Activated CD4-positive, alpha-beta T cell treated with anti-CD3 and anti-CD28 coated beads, Interleukin-2, amount 10 ng/mL, durations not matched to agents 7 days and 5 days (primary cell): Measurements from ENCODE around the gene PSME2. TPM values are rescaled to one million over a fixed set of nuclear protein-coding genes. Genes with fewer than 3 reads are reported as not detected.

Experiments used
- CTCF ChIA-PET: fragments of 350-600 bp; sonication (Branson Sonifier 250); formaldehyde crosslinking; loops from one replicate; lab custom pipeline; 2021; ENCODE audit warnings: antibody characterized with exemption; lab: Charles Lee
- POLR2A ChIA-PET: fragments of 350-600 bp; sonication (Branson Sonifier 250); formaldehyde crosslinking; loops from one replicate; lab custom pipeline; 2021; ENCODE audit warnings: antibody characterized with exemption; lab: Charles Lee
- DNase-seq: peaks from one replicate; pipeline ENCODE4 v3.0.0-alpha.2; 2020
- H3K27ac Mint-ChIP-seq: one replicate; pipeline ENCODE4 v1.8.0; 2021; ENCODE audit warnings: mild to moderate bottlenecking, moderate library complexity, mixed read lengths
- H3K27me3 Mint-ChIP-seq: one replicate; pipeline ENCODE4 v1.8.0; 2021; ENCODE audit warnings: mixed read lengths
- H3K36me3 Mint-ChIP-seq: one replicate; pipeline ENCODE4 v1.8.0; 2021; ENCODE audit warnings: low read depth, mixed read lengths
- H3K4me1 Mint-ChIP-seq: one replicate; pipeline ENCODE4 v1.8.0; 2021; ENCODE audit warnings: mixed read lengths
- H3K4me3 Mint-ChIP-seq: one replicate; pipeline ENCODE4 v1.8.0; 2021; ENCODE audit warnings: mild to moderate bottlenecking, moderate library complexity, mixed read lengths
- H3K9me3 Mint-ChIP-seq: one replicate; pipeline ENCODE4 v1.8.0; 2021; ENCODE audit warnings: mixed read lengths
- total RNA-seq, 2 experiments: library from RNA; stranded (reverse); gene quantifications; one replicate each; pipeline ENCODE4 v1.2.3, GENCODE V29; 2021

Gene PSME2
- total RNA-seq, 2 experiments from 2014 or later: 644 to 698 TPM

DNA sequence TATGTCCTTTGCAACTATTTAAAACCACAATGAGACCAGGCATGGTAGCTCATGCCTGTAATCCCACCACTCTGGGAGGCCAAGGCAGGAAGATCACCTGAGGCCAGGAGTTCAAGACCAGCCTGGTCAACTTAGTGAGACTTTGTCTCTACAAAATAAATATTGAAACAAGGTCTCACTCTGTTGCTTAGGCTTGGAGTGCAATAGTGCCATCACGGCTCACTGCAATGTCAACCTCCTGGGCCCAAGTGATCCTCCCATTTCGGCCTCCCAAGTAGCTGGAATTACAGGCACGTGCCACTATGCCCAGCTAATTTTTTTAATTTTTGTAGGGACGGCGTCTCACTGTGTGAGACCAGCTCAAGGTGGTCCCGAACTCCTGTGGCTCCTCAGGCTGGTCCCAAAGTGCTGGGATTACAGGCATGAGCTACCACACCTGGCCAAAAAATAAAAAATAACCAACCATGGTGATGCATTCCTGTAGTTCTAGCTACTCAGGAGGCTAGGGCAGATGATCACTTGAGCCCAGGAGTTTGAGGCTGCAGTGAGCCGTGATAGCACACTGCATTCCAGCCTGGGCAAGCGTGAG is 16.9 kb downstream of the PSME2 start:
- Mint-ChIP-seq H3K27me3 (no peaks in the 10 kb centered on the region), H3K4me3 (no peak overlapping the region), H3K9me3 (no peaks in the 10 kb centered on the region), H3K36me3 (peaks cover 2% of the 10 kb centered on the region), H3K4me1 (peaks cover 23% of the 10 kb centered on the region), H3K27ac (no peak overlapping the region)
- CTCF ChIA-PET: interaction anchor here (0.7 to 1.2 kb wide), 2 partner anchors 13 to 17 kb away, joined by 3 read pairs; partner anchors contain the start of gene PSME2
- POLR2A ChIA-PET: no interaction called here
- DNase-seq: no peak

DNA sequence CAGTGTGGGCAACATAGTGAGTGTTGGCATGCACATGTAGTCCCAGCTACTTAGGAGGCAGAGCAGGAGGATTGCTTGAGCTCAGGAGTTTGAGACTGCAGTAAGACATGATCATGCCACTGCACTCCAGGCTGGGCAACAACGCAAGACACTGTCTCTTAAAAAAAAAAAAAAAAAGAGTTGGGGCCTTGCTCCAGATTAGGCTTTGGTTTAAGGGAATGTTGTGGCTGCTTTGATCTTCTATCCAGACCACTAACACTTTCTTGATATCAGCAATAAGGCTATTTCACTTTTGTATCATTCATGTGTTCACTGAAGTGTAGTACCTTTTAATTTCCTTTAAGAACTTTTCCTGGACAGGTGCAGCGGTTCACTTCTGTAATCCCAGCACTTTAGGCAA is 18.7 kb downstream of the PSME2 start:
- POLR2A ChIA-PET: no interaction called here
- H3K27me3 Mint-ChIP-seq: no peaks in the 10 kb centered on the region
- DNase-seq: no peak
- H3K36me3 Mint-ChIP-seq: peaks cover 12% of the 10 kb centered on the region
- H3K4me1 Mint-ChIP-seq: peaks cover 18% of the 10 kb centered on the region
- CTCF ChIA-PET: interaction anchor here (0.8 to 1.6 kb wide), 3 partner anchors 10 to 12 kb away, joined by 3 to 5 read pairs (median 5); no protein-coding TSS in a partner anchor
- H3K9me3 Mint-ChIP-seq: no peaks in the 10 kb centered on the region
- no peak overlapping the region for H3K4me3 Mint-ChIP-seq
- H3K27ac Mint-ChIP-seq: no peak overlapping the region

GRCh38 chr14:24126939-24127338 is 19.5 kb downstream of the PSME2 start:
- ChIA-PET POLR2A (no interaction called here), CTCF (interaction anchor here (0.8 to 2.0 kb wide), 4 partner anchors 10 to 12 kb away, joined by 3 to 10 read pairs (median 5); partner anchors contain the start of genes DCAF11 and NRL)
- no peaks in the 10 kb centered on the region for H3K27me3 Mint-ChIP-seq
- H3K36me3 Mint-ChIP-seq: peaks cover 14% of the 10 kb centered on the region
- no peaks in the 10 kb centered on the region for H3K9me3 Mint-ChIP-seq
- peaks cover 11% of the 10 kb centered on the region for H3K4me1 Mint-ChIP-seq
- no peak for DNase-seq
- H3K27ac Mint-ChIP-seq: peak overlapping the region; percentile 3
- no peak overlapping the region for H3K4me3 Mint-ChIP-seq

GRCh38 chr14:24123424-24124417 is 22.7 kb downstream of the PSME2 start:
- ChIA-PET POLR2A (no interaction called here), CTCF (interaction anchor here (0.6 to 2.3 kb wide), 2 partner anchors 14 to 70 kb away, joined by 3 to 7 read pairs; no protein-coding TSS in a partner anchor)
- peaks cover 41% of the 10 kb centered on the region for H3K36me3 Mint-ChIP-seq
- no peaks in the 10 kb centered on the region for H3K9me3 Mint-ChIP-seq
- no peak overlapping the region for H3K27ac Mint-ChIP-seq
- no peak for DNase-seq
- peaks cover 9% of the 10 kb centered on the region for H3K4me1 Mint-ChIP-seq
- no peaks in the 10 kb centered on the region for H3K27me3 Mint-ChIP-seq
- no peak overlapping the region for H3K4me3 Mint-ChIP-seq

DNA sequence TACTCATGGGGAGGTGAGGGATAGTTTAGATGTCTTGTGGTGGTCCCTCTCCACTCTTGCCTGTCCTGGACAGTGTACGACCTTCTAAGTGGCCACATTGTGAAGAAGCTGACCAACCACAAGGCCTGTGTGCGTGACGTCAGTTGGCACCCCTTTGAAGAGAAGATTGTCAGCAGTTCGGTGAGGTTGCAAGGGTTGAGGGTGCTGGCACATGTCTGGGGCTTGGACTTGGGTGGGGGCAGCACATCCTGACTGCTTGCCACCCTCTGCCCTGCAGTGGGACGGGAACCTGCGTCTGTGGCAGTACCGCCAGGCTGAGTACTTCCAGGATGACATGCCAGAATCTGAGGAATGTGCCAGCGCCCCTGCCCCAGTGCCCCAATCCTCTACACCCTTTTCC is 23.5 kb downstream of the PSME2 start:
- H3K9me3 Mint-ChIP-seq: no peaks in the 10 kb centered on the region
- DNase-seq: no peak
- CTCF ChIA-PET: no interaction called here
- peaks cover 49% of the 10 kb centered on the region for H3K36me3 Mint-ChIP-seq
- no peak overlapping the region for H3K4me3 Mint-ChIP-seq
- H3K27me3 Mint-ChIP-seq: no peaks in the 10 kb centered on the region
- POLR2A ChIA-PET: interaction anchor here (0.6 kb wide), 1 partner anchor 19 kb away, joined by 3 read pairs; no protein-coding TSS in a partner anchor
- peaks cover 15% of the 10 kb centered on the region for H3K4me1 Mint-ChIP-seq
- no peak overlapping the region for H3K27ac Mint-ChIP-seq

- Mint-ChIP-seq H3K27me3 (no peaks in the 10 kb centered on the region), H3K9me3 (no peaks in the 10 kb centered on the region), H3K4me3 (no peak overlapping the region), H3K4me1 (peaks cover 18% of the 10 kb centered on the region), H3K36me3 (peaks cover 54% of the 10 kb centered on the region), H3K27ac (no peak overlapping the region)
- POLR2A ChIA-PET: interaction anchor here (0.6 kb wide), 1 partner anchor 18 kb away, joined by 3 read pairs; no protein-coding TSS in a partner anchor
- no peak for DNase-seq
- CTCF ChIA-PET: interaction anchor here (0.6 to 1.1 kb wide), 4 partner anchors 13 to 185 kb away, joined by 3 to 4 read pairs (median 4); partner anchors contain the start of gene PSME1
These were observed 24.0 kb downstream of the PSME2 start for GRCh38 chr14:24122416-24122815.

DNA sequence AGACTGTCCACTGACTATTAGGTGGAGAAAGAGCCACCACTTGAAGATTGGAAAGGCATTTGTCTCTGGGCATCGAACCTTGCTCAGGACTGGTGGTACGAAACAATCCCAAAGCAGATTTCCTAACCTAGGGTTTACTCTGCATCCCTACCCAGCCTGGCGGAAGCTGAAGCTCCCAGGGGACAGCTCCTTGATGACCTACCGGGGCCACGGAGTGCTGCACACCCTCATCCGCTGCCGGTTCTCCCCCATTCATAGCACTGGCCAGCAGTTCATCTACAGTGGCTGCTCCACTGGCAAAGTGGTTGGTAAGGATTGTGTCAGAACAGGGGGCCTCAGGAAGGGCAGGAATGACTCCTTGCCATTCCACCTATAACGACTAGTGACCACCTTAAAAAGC is 25.2 kb downstream of the PSME2 start:
- H3K36me3 Mint-ChIP-seq: peaks cover 63% of the 10 kb centered on the region
- DNase-seq: no peak
- H3K4me3 Mint-ChIP-seq: no peak overlapping the region
- H3K4me1 Mint-ChIP-seq: peaks cover 29% of the 10 kb centered on the region
- H3K9me3 Mint-ChIP-seq: no peaks in the 10 kb centered on the region
- ChIA-PET CTCF (interaction anchor here (1.2 kb wide), 1 partner anchor 12 kb away, joined by 4 read pairs; no protein-coding TSS in a partner anchor), POLR2A (no interaction called here)
- no peaks in the 10 kb centered on the region for H3K27me3 Mint-ChIP-seq
- no peak overlapping the region for H3K27ac Mint-ChIP-seq

DNA sequence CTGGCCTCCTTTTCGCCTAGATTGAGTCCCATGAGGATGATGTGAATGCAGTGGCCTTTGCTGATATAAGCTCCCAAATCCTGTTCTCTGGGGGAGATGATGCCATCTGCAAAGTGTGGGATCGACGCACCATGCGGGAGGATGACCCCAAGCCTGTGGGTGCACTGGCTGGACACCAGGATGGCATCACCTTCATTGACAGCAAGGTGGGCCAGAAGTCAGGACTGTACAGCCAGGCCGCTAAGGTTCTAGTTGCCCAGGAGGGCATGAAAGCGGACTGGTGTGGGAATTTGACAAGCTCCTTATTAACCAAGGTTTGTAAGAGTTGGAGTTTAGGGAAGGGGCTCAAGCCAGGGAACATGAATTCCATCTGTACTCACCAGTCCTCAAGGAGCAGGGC is 26.7 kb downstream of the PSME2 start:
- ChIA-PET POLR2A (no interaction called here), CTCF (interaction anchor here (1.5 to 3.2 kb wide), 2 partner anchors 11 to 17 kb away, joined by 5 to 12 read pairs; partner anchors contain the start of gene PSME1)
- Mint-ChIP-seq H3K27me3 (no peaks in the 10 kb centered on the region), H3K36me3 (peaks cover 73% of the 10 kb centered on the region), H3K27ac (no peak overlapping the region), H3K9me3 (no peaks in the 10 kb centered on the region), H3K4me3 (no peak overlapping the region), H3K4me1 (peaks cover 40% of the 10 kb centered on the region)
- no peak for DNase-seq

GRCh38 chr14:24117179-24117578 is 29.2 kb downstream of the PSME2 start:
- Mint-ChIP-seq H3K4me3 (no peak overlapping the region), H3K27me3 (no peaks in the 10 kb centered on the region), H3K27ac (no peak overlapping the region), H3K9me3 (no peaks in the 10 kb centered on the region), H3K4me1 (peaks cover 41% of the 10 kb centered on the region), H3K36me3 (peaks cover 62% of the 10 kb centered on the region)
- POLR2A ChIA-PET: no interaction called here
- DNase-seq: no peak
- CTCF ChIA-PET: interaction anchor here (0.6 to 2.4 kb wide), 6 partner anchors 8 to 44 kb away, joined by 3 to 12 read pairs (median 4); partner anchors contain the start of gene IRF9

DNA sequence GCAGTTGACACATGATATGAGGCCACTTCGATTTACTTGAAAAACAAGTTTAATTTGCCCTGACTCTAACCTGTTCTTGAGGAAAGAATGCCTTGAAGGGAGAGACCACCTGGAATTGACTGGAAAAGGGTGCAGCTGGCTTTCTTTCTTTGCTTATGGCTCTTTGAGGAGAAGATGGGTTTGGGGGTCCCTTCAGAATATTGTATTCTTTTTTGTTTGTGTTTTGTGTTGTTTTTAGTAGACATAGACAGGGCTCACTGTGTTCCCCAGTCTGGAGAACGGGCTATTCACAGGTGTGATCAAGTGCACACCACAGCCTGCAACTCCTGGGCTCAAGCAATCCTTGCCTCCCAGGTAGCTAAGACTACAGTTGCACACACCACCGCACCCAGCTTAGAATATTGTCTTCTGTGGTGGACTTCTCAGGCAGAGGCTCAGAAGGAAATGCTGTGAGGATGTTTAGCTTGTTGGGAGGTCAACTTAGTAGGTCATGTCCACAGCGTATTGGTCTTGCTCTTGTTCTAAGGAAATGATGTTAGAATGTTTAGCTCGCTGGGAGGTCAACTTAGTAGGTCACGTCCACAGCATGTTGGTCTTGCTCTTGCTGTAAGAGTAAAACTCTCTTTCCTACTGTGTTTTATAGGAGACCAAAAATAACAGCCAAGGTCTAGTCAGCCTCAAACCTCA is 30.1 kb downstream of the PSME2 start:
- Mint-ChIP-seq H3K36me3 (peaks cover 58% of the 10 kb centered on the region), H3K4me3 (peak overlapping the region; percentile 100), H3K27ac (peak overlapping the region; percentile 99), H3K27me3 (no peaks in the 10 kb centered on the region), H3K4me1 (peaks cover 42% of the 10 kb centered on the region), H3K9me3 (no peaks in the 10 kb centered on the region)
- POLR2A ChIA-PET: no interaction called here
- CTCF ChIA-PET: interaction anchor here (0.7 to 3.2 kb wide), 10 partner anchors 11 to 385 kb away, joined by 3 to 16 read pairs (median 5); partner anchors contain the start of genes EMC9, IPO4, IRF9 and PSME1
- DNase-seq: no peak

- CTCF ChIA-PET: interaction anchor here (0.7 to 3.2 kb wide), 19 partner anchors 11 to 763 kb away, joined by 3 to 23 read pairs (median 6); partner anchors contain the start of genes DHRS4, EMC9, IPO4 and IRF9
- H3K9me3 Mint-ChIP-seq: no peaks in the 10 kb centered on the region
- H3K27me3 Mint-ChIP-seq: no peaks in the 10 kb centered on the region
- DNase-seq: no peak
- H3K36me3 Mint-ChIP-seq: peaks cover 51% of the 10 kb centered on the region
- POLR2A ChIA-PET: interaction anchor here (0.5 to 2.3 kb wide), 5 partner anchors 9 to 46 kb away, joined by 3 to 11 read pairs (median 7); partner anchors contain the start of genes IRF9, PCK2, PSME1 and PSME2
- H3K4me1 Mint-ChIP-seq: peaks cover 48% of the 10 kb centered on the region
- H3K27ac Mint-ChIP-seq: peak overlapping the region; percentile 99
- peak overlapping the region; percentile 100 for H3K4me3 Mint-ChIP-seq
These were observed 30.8 kb downstream of the PSME2 start for GRCh38 chr14:24115422-24116127.
